Activated CD4-positive, alpha-beta T cell treated with anti-CD3 and anti-CD28 coated beads, Interleukin-2, amount 10 ng/mL, durations not matched to agents 24 days and 14 days (primary cell): Measurements from ENCODE around the gene MRPL16. TPM values are rescaled to one million over a fixed set of nuclear protein-coding genes. Genes with fewer than 3 reads are reported as not detected.
"Not testable (repeated sequence)": the region's sequence is repeated elsewhere in the genome, so short reads cannot be mapped to it uniquely, and the experiment has no call there.

Experiments
- DNase-seq: peaks from one replicate; pipeline ENCODE4 v3.0.0; 2022
- H3K27ac Mint-ChIP-seq: one replicate; pipeline ENCODE4 v1.8.0; 2022; ENCODE audit warnings: mild to moderate bottlenecking, mixed read lengths
- H3K27me3 Mint-ChIP-seq: one replicate; pipeline ENCODE4 v1.8.0; 2022; ENCODE audit warnings: mixed read lengths
- H3K36me3 Mint-ChIP-seq: one replicate; pipeline ENCODE4 v1.8.0; 2022; ENCODE audit warnings: low read depth, mild to moderate bottlenecking, mixed read lengths
- H3K4me1 Mint-ChIP-seq: one replicate; pipeline ENCODE4 v1.8.0; 2021; ENCODE audit warnings: mixed read lengths
- H3K4me3 Mint-ChIP-seq: one replicate; pipeline ENCODE4 v1.8.0; 2022; ENCODE audit warnings: mild to moderate bottlenecking, moderate library complexity, mixed read lengths
- H3K9me3 Mint-ChIP-seq: one replicate; pipeline ENCODE4 v1.8.0; 2021; ENCODE audit warnings: mixed read lengths
- intact Hi-C: fragments of 100-400 bp; cut with micrococcal nuclease; formaldehyde crosslinking; loops from one replicate; pipeline ENCODE4 v1.15.1; 2023
- total RNA-seq: library from RNA; stranded (reverse); gene quantifications from 2 replicates; pipeline ENCODE4 v1.2.3, GENCODE V29; 2022

MRPL16 gene
- total RNA-seq, 1 donor from 2014 or later, result 97.4 TPM

- DNase-seq, result no peak
- Mint-ChIP-seq H3K27me3 (no peaks in the 10 kb centered on the region), H3K36me3 (peaks cover 24% of the 10 kb centered on the region), H3K4me3 (no peak overlapping the region), H3K27ac (no peak overlapping the region), H3K4me1 (peaks cover 11% of the 10 kb centered on the region), H3K9me3 (no peaks in the 10 kb centered on the region)
- intact Hi-C loops, result loop anchor here (5.0 kb wide), 1 partner anchor 264 kb away; no protein-coding TSS in a partner anchor
These were observed 9.3 kb downstream of the MRPL16 start for GRCh38 chr11:59801160-59801706.

- Mint-ChIP-seq H3K27me3 (no peaks in the 10 kb centered on the region), H3K36me3 (peaks cover 25% of the 10 kb centered on the region), H3K4me3 (no peak overlapping the region), H3K9me3 (no peaks in the 10 kb centered on the region), H3K27ac (no peak overlapping the region), H3K4me1 (peaks cover 11% of the 10 kb centered on the region)
- no peak for DNase-seq
- intact Hi-C loops, result loop anchor here (5.0 kb wide), 1 partner anchor 263 kb away; no protein-coding TSS in a partner anchor
These were observed 10.1 kb downstream of the MRPL16 start for GRCh38 chr11:59800390-59801025.

GRCh38 chr11:59794417-59794816 lies 16.2 kb downstream of the MRPL16 start:
- H3K4me3 Mint-ChIP-seq, result no peak overlapping the region
- no peak for DNase-seq
- H3K27ac Mint-ChIP-seq, result no peak overlapping the region
- no peaks in the 10 kb centered on the region for H3K27me3 Mint-ChIP-seq
- no peaks in the 10 kb centered on the region for H3K9me3 Mint-ChIP-seq
- peaks cover 45% of the 10 kb centered on the region for H3K36me3 Mint-ChIP-seq
- peaks cover 2% of the 10 kb centered on the region for H3K4me1 Mint-ChIP-seq
- intact Hi-C loops, result no loop called here

GRCh38 chr11:59792507-59792906 lies 18.1 kb downstream of the MRPL16 start:
- no peak for DNase-seq
- H3K4me3 Mint-ChIP-seq, result no peak overlapping the region
- H3K27me3 Mint-ChIP-seq, result no peaks in the 10 kb centered on the region
- peaks cover 2% of the 10 kb centered on the region for H3K4me1 Mint-ChIP-seq
- H3K9me3 Mint-ChIP-seq, result no peaks in the 10 kb centered on the region
- peaks cover 49% of the 10 kb centered on the region for H3K36me3 Mint-ChIP-seq
- intact Hi-C loops, result no loop called here
- no peak overlapping the region for H3K27ac Mint-ChIP-seq

- Mint-ChIP-seq H3K4me3 (no peak overlapping the region), H3K4me1 (peaks cover 11% of the 10 kb centered on the region), H3K27me3 (no peaks in the 10 kb centered on the region), H3K27ac (no peak overlapping the region), H3K36me3 (peaks cover 50% of the 10 kb centered on the region), H3K9me3 (no peaks in the 10 kb centered on the region)
- intact Hi-C loops, result no loop called here
- DNase-seq, result no peak
These were observed 18.9 kb downstream of the MRPL16 start for GRCh38 chr11:59791639-59792038.

- no peak overlapping the region for H3K4me3 Mint-ChIP-seq
- peaks cover 4% of the 10 kb centered on the region for H3K9me3 Mint-ChIP-seq
- no peak overlapping the region for H3K27ac Mint-ChIP-seq
- no peak for DNase-seq
- intact Hi-C loops, result no loop called here
- peaks cover 35% of the 10 kb centered on the region for H3K4me1 Mint-ChIP-seq
- peaks cover 46% of the 10 kb centered on the region for H3K36me3 Mint-ChIP-seq
- no peaks in the 10 kb centered on the region for H3K27me3 Mint-ChIP-seq
These were observed 22.8 kb downstream of the MRPL16 start for GRCh38 chr11:59787816-59788215.

GRCh38 chr11:59787255-59787588 lies 23.4 kb downstream of the MRPL16 start:
- Mint-ChIP-seq H3K4me3 (no peak overlapping the region), H3K27me3 (no peaks in the 10 kb centered on the region), H3K27ac (peak overlapping the region; percentile 39), H3K4me1 (peaks cover 37% of the 10 kb centered on the region), H3K9me3 (peaks cover 4% of the 10 kb centered on the region), H3K36me3 (peaks cover 44% of the 10 kb centered on the region)
- intact Hi-C loops, result no loop called here
- no peak for DNase-seq

- Mint-ChIP-seq H3K27ac (no peak overlapping the region), H3K4me3 (no peak overlapping the region), H3K9me3 (peaks cover 9% of the 10 kb centered on the region), H3K27me3 (no peaks in the 10 kb centered on the region), H3K36me3 (peaks cover 48% of the 10 kb centered on the region), H3K4me1 (peaks cover 43% of the 10 kb centered on the region)
- intact Hi-C loops, result no loop called here
- no peak for DNase-seq
These were observed 24.8 kb downstream of the MRPL16 start for GRCh38 chr11:59785818-59786217.

GRCh38 chr11:59784441-59784840 lies 26.1 kb downstream of the MRPL16 start:
- peak overlapping the region; percentile 36 for H3K4me3 Mint-ChIP-seq
- H3K27me3 Mint-ChIP-seq, DNase-seq, intact Hi-C loops, H3K9me3 Mint-ChIP-seq: not testable (repeated sequence)
- peaks cover 47% of the 10 kb centered on the region for H3K36me3 Mint-ChIP-seq
- H3K4me1 Mint-ChIP-seq, result peaks cover 45% of the 10 kb centered on the region
- H3K27ac Mint-ChIP-seq, result peak overlapping the region; percentile 16

GRCh38 chr11:59783632-59784090 lies 26.9 kb downstream of the MRPL16 start:
- H3K27ac Mint-ChIP-seq, result peak overlapping the region; percentile 62
- peak; percentile 70 for DNase-seq

GRCh38 chr11:59782080-59782479 lies 28.5 kb downstream of the MRPL16 start:
- H3K9me3 Mint-ChIP-seq, result peaks cover 9% of the 10 kb centered on the region
- no peak overlapping the region for H3K27ac Mint-ChIP-seq
- peaks cover 53% of the 10 kb centered on the region for H3K4me1 Mint-ChIP-seq

More at GRCh38 chr11:59783632-59784090, 26.9 kb downstream of the MRPL16 start:
- Mint-ChIP-seq H3K4me3 (peak overlapping the region; percentile 36), H3K9me3 (peaks cover 9% of the 10 kb centered on the region), H3K4me1 (peaks cover 46% of the 10 kb centered on the region), H3K36me3 (peaks cover 48% of the 10 kb centered on the region), H3K27me3 (no peaks in the 10 kb centered on the region)
- intact Hi-C loops, result loop anchor here (1.0 to 2.0 kb wide), 3 partner anchors 15 to 29 kb away; no protein-coding TSS in a partner anchor

GRCh38 chr11:59779487-59779886 lies 31.1 kb downstream of the MRPL16 start:
- intact Hi-C loops, result no loop called here
- no peak for DNase-seq
- no peak overlapping the region for H3K4me3 Mint-ChIP-seq
- H3K27me3 Mint-ChIP-seq, result no peaks in the 10 kb centered on the region
- H3K27ac Mint-ChIP-seq, result no peak overlapping the region
- peaks cover 45% of the 10 kb centered on the region for H3K36me3 Mint-ChIP-seq
- peaks cover 54% of the 10 kb centered on the region for H3K4me1 Mint-ChIP-seq
- peaks cover 8% of the 10 kb centered on the region for H3K9me3 Mint-ChIP-seq

More at GRCh38 chr11:59782080-59782479, 28.5 kb downstream of the MRPL16 start:
- intact Hi-C loops, result loop anchor here (2.0 kb wide), 2 partner anchors 13 to 21 kb away; no protein-coding TSS in a partner anchor
- no peaks in the 10 kb centered on the region for H3K27me3 Mint-ChIP-seq
- peaks cover 46% of the 10 kb centered on the region for H3K36me3 Mint-ChIP-seq
- no peak overlapping the region for H3K4me3 Mint-ChIP-seq
- no peak for DNase-seq

- DNase-seq, result no peak
- intact Hi-C loops, result no loop called here
- H3K27me3 Mint-ChIP-seq, result no peaks in the 10 kb centered on the region
- H3K9me3 Mint-ChIP-seq, result peaks cover 4% of the 10 kb centered on the region
- H3K36me3 Mint-ChIP-seq, result peaks cover 42% of the 10 kb centered on the region
- H3K4me3 Mint-ChIP-seq, result no peak overlapping the region
- H3K4me1 Mint-ChIP-seq, result peaks cover 46% of the 10 kb centered on the region
- H3K27ac Mint-ChIP-seq, result no peak overlapping the region
These were observed 32.5 kb downstream of the MRPL16 start for GRCh38 chr11:59778122-59778521.

- intact Hi-C loops, result no loop called here
- H3K27ac Mint-ChIP-seq, result peak overlapping the region; percentile 51
- no peaks in the 10 kb centered on the region for H3K27me3 Mint-ChIP-seq
- peaks cover 4% of the 10 kb centered on the region for H3K9me3 Mint-ChIP-seq
- H3K36me3 Mint-ChIP-seq, result peaks cover 38% of the 10 kb centered on the region
- no peak overlapping the region for H3K4me3 Mint-ChIP-seq
- peaks cover 51% of the 10 kb centered on the region for H3K4me1 Mint-ChIP-seq
- no peak for DNase-seq
These were observed 33.5 kb downstream of the MRPL16 start for GRCh38 chr11:59777104-59777503.
